ENCODE measurements around the gene TMEM106C. TPM values are rescaled to one million over a fixed set of nuclear protein-coding genes. Genes with fewer than 3 reads are reported as not detected.

The TMEM106C gene
- total RNA-seq, 1 experiment from 2014 or later: 195 TPM

- DNase-seq (ENCODE audit: extremely low read depth, low read depth): no peak
These were observed 15.8 kb downstream of the TMEM106C start for GRCh38 chr12:47979166-47979565.

GRCh38 chr12:47979686-47980085 is 16.3 kb downstream of the TMEM106C start:
- no peak for DNase-seq (ENCODE audit: extremely low read depth, low read depth)

- no peak for DNase-seq (ENCODE audit: extremely low read depth, low read depth)
These were observed 16.8 kb downstream of the TMEM106C start for GRCh38 chr12:47980197-47980596.

GRCh38 chr12:47980779-47981495 is 17.5 kb downstream of the TMEM106C start:
- DNase-seq (ENCODE audit: extremely low read depth, low read depth): no peak

GRCh38 chr12:47981496-47982260 is 18.3 kb downstream of the TMEM106C start:
- no peak for DNase-seq (ENCODE audit: extremely low read depth, low read depth)

- DNase-seq (ENCODE audit: extremely low read depth, low read depth): no peak
These were observed 18.9 kb downstream of the TMEM106C start for GRCh38 chr12:47982311-47982710.

- DNase-seq (ENCODE audit: extremely low read depth, low read depth): no peak
These were observed 19.4 kb downstream of the TMEM106C start for GRCh38 chr12:47982770-47983169.

GRCh38 chr12:47983541-47984115 is 20.2 kb downstream of the TMEM106C start:
- DNase-seq (ENCODE audit: extremely low read depth, low read depth): no peak

GRCh38 chr12:47984331-47984801 is 21.0 kb downstream of the TMEM106C start:
- DNase-seq (ENCODE audit: extremely low read depth, low read depth): no peak

GRCh38 chr12:47985596-47986290 is 22.3 kb downstream of the TMEM106C start:
- no peak for DNase-seq (ENCODE audit: extremely low read depth, low read depth)

GRCh38 chr12:47986291-47986660 is 22.9 kb downstream of the TMEM106C start:
- no peak for DNase-seq (ENCODE audit: extremely low read depth, low read depth)

- DNase-seq (ENCODE audit: extremely low read depth, low read depth): no peak
These were observed 23.4 kb downstream of the TMEM106C start for GRCh38 chr12:47986832-47987231.

- no peak for DNase-seq (ENCODE audit: extremely low read depth, low read depth)
These were observed 24.1 kb downstream of the TMEM106C start for GRCh38 chr12:47987411-47988072.

GRCh38 chr12:47988073-47989022 is 25.0 kb downstream of the TMEM106C start:
- no peak for DNase-seq (ENCODE audit: extremely low read depth, low read depth)

GRCh38 chr12:47989023-47989417 is 25.6 kb downstream of the TMEM106C start:
- DNase-seq (ENCODE audit: extremely low read depth, low read depth): no peak

GRCh38 chr12:47989666-47990065 is 26.3 kb downstream of the TMEM106C start:
- DNase-seq (ENCODE audit: extremely low read depth, low read depth): no peak

- no peak for DNase-seq (ENCODE audit: extremely low read depth, low read depth)
These were observed 27.1 kb downstream of the TMEM106C start for GRCh38 chr12:47990351-47991105.

Measured in NCI-H460 (cell line).